NOMO-1 treated with dmso at 0.1 percent for 144 hours (cell line): Measurements from ENCODE around the gene DUSP3.
"Not testable (repeated sequence)": the region's sequence is repeated elsewhere in the genome, so short reads cannot be mapped to it uniquely, and the experiment has no call there.

Source experiments
- DNase-seq: peaks from one replicate; lab custom pipeline; 2025; ENCODE audit not compliant: unreplicated experiment; lab: John Stamatoyannopoulos, UW

DUSP3 gene

GRCh38 chr17:43801844-43802243 lies 23.1 kb upstream of the DUSP3 start:
- no peak for DNase-seq

GRCh38 chr17:43800736-43801135 lies 22.0 kb upstream of the DUSP3 start:
- DNase-seq: no peak

- no peak for DNase-seq
Observed at GRCh38 chr17:43799047-43799446, 20.3 kb upstream of the DUSP3 start.

- DNase-seq: not testable (repeated sequence)
Observed at GRCh38 chr17:43798024-43798423, 19.2 kb upstream of the DUSP3 start.

GRCh38 chr17:43792668-43793067 lies 13.9 kb upstream of the DUSP3 start:
- DNase-seq: not testable (repeated sequence)

GRCh38 chr17:43791589-43791988 lies 12.8 kb upstream of the DUSP3 start:
- no peak for DNase-seq

GRCh38 chr17:43790311-43790940 lies 11.6 kb upstream of the DUSP3 start:
- no peak for DNase-seq

- no peak for DNase-seq
Observed at GRCh38 chr17:43789482-43789881, 10.7 kb upstream of the DUSP3 start.

GRCh38 chr17:43788540-43788939 lies 9.8 kb upstream of the DUSP3 start:
- DNase-seq: no peak

GRCh38 chr17:43787728-43788127 lies 9.0 kb upstream of the DUSP3 start:
- peak; percentile 49 for DNase-seq

- no peak for DNase-seq
Observed at GRCh38 chr17:43784628-43785101, 5.9 kb upstream of the DUSP3 start.

GRCh38 chr17:43784068-43784467 lies 5.3 kb upstream of the DUSP3 start:
- DNase-seq: no peak

- DNase-seq: no peak
Observed at GRCh38 chr17:43782913-43783680, 4.3 kb upstream of the DUSP3 start.

GRCh38 chr17:43780135-43780534 lies 1.4 kb upstream of the DUSP3 start, which contains the start of gene CFAP97D1:
TSS of gene CFAP97D1 (plus strand) at chr17:43780435. CDS start at chr17:43780463, 28 bp downstream.
- no peak for DNase-seq

- peak; percentile 67 for DNase-seq
Observed at GRCh38 chr17:43779145-43780125, 658 bp upstream of the DUSP3 start.

- DNase-seq: no peak
Observed at GRCh38 chr17:43774304-43775250, 4.2 kb downstream of the DUSP3 start.

GRCh38 chr17:43772877-43773648 lies 5.7 kb downstream of the DUSP3 start:
- DNase-seq: peak; percentile 97

- no peak for DNase-seq
Observed at GRCh38 chr17:43771463-43771862, 7.3 kb downstream of the DUSP3 start.

- no peak for DNase-seq
Observed at GRCh38 chr17:43770957-43771356, 7.8 kb downstream of the DUSP3 start.
